Measurements from ENCODE around the gene CA10. TPM values are rescaled to one million over a fixed set of nuclear protein-coding genes. Genes with fewer than 3 reads are reported as not detected.

The CA10 gene
- total RNA-seq, 1 experiment from 2014 or later = not detected

DNA sequence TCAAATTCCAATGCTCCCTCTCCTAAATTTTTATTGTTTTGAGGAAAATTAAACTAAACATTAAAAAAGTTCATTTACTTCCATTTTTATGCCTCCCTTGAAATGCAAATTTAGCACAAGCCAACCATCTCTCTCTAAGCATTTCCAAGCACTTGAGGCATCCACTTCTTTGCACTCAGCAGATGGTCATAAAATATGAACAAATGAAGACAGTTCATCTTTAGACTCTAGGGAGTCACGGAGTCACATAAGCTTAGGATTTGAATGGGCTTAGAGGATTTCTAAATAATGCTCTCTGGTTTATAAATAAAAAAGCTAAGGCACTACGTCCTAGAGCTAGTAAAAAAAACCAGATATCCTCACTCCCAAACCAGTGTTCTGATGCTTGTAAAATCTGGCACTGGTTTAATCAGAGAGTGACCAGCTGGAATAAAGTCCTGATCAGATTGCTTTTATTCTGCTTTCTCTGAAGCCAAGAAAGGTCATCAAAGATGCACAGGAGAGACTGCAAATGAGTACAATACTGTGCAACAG is 204.2 kb downstream of the CA10 start:
- H3K36me3 ChIP-seq (ENCODE audit: insufficient read depth, low read length, poor library complexity, severe bottlenecking) = no peaks in the 10 kb centered on the region
- no peaks in the 10 kb centered on the region for H3K27me3 ChIP-seq (replicated peaks; ENCODE audit: insufficient read depth, low read depth, low read length, poor library complexity)
- intact Hi-C loops (cut with micrococcal nuclease; ENCODE audit: unreplicated experiment) = no loop called here
- H3K4me1 ChIP-seq (ENCODE audit: insufficient read depth, low read length, poor library complexity, severe bottlenecking) = no peaks in the 10 kb centered on the region
- no TSS peak for BruUV-seq (replicated peaks)
- no peaks in the 10 kb centered on the region for H3K9me3 ChIP-seq (ENCODE audit: low read depth, low read length, poor library complexity, severe bottlenecking)
- no peak for TF ChIP-seq EZH2 (IDR thresholded peaks at IDR 0.05; ENCODE audit: borderline replicate concordance, low read depth, low read length, poor library complexity, severe bottlenecking)
- TF ChIP-seq, protein P1, sequence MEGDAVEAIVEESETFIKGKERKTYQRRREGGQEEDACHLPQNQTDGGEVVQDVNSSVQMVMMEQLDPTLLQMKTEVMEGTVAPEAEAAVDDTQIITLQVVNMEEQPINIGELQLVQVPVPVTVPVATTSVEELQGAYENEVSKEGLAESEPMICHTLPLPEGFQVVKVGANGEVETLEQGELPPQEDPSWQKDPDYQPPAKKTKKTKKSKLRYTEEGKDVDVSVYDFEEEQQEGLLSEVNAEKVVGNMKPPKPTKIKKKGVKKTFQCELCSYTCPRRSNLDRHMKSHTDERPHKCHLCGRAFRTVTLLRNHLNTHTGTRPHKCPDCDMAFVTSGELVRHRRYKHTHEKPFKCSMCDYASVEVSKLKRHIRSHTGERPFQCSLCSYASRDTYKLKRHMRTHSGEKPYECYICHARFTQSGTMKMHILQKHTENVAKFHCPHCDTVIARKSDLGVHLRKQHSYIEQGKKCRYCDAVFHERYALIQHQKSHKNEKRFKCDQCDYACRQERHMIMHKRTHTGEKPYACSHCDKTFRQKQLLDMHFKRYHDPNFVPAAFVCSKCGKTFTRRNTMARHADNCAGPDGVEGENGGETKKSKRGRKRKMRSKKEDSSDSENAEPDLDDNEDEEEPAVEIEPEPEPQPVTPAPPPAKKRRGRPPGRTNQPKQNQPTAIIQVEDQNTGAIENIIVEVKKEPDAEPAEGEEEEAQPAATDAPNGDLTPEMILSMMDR (conservative IDR thresholded peaks at IDR 0.05; ENCODE audit: low read depth, low read length) = no peak
- POLR2A ChIA-PET (ENCODE audit: low non-redundant PET) = no interaction called here
- DNase-seq (ENCODE audit: low spot score) = no peak
- H3K27ac ChIP-seq (ENCODE audit: low read depth, low read length, poor library complexity, severe bottlenecking) = no peak overlapping the region
- CTCF ChIA-PET = no interaction called here
- no peak overlapping the region for H3K4me3 ChIP-seq (ENCODE audit: low read depth, low read length, poor library complexity, severe bottlenecking)

DNA sequence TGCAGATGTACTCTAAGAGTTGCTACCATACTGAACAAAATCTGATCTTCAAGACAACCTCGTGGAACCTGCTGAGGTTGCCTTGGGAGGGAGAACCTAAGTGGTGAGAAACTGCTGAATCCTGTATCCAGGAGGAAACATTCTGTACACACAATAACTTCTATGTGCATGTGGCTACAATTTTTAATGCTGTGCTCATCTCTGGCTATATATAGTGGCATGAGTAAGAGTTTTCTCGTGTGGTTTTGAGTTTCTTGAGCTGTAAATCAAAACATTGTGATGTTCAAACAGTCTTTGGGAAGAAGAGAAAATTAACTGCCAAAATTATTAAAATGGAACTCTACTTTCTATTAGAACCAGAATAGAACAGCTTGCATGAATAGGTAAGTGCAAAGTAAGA is 206.8 kb downstream of the CA10 start:
- H3K36me3 ChIP-seq (ENCODE audit: insufficient read depth, low read length, poor library complexity, severe bottlenecking) = no peaks in the 10 kb centered on the region
- no peaks in the 10 kb centered on the region for H3K9me3 ChIP-seq (ENCODE audit: low read depth, low read length, poor library complexity, severe bottlenecking)
- TF ChIP-seq, protein P1 (conservative IDR thresholded peaks at IDR 0.05; ENCODE audit: low read depth, low read length) = no peak
- no peak for TF ChIP-seq EZH2 (IDR thresholded peaks at IDR 0.05; ENCODE audit: borderline replicate concordance, low read depth, low read length, poor library complexity, severe bottlenecking)
- intact Hi-C loops (cut with micrococcal nuclease; ENCODE audit: unreplicated experiment) = no loop called here
- no peak for DNase-seq (ENCODE audit: low spot score)
- no peaks in the 10 kb centered on the region for H3K27me3 ChIP-seq (replicated peaks; ENCODE audit: insufficient read depth, low read depth, low read length, poor library complexity)
- POLR2A ChIA-PET (ENCODE audit: low non-redundant PET) = no interaction called here
- CTCF ChIA-PET = no interaction called here
- BruUV-seq (replicated peaks) = no TSS peak
- H3K4me3 ChIP-seq (ENCODE audit: low read depth, low read length, poor library complexity, severe bottlenecking) = no peak overlapping the region
- H3K27ac ChIP-seq (ENCODE audit: low read depth, low read length, poor library complexity, severe bottlenecking) = no peak overlapping the region
- no peaks in the 10 kb centered on the region for H3K4me1 ChIP-seq (ENCODE audit: insufficient read depth, low read length, poor library complexity, severe bottlenecking)

DNA sequence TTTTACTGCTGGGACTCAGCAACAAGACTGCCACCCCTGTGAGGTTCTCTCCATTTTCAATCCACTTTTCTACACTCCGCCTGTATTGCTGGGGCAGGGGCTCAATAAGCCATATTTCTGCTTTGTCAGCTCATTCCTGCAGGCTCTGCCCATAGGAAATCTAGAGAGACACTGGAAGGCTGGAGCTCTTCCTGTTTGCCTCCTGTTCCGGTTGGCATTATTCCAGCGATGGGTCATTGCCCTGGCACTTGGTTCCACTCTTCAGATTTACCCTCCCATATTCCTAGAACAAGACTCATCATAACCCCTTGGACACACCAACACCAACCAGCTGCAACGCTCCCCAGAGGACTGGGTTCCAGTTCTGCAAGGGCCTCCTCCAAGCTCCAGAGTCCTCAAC is 210.4 kb downstream of the CA10 start:
- no peak for TF ChIP-seq EZH2 (IDR thresholded peaks at IDR 0.05; ENCODE audit: borderline replicate concordance, low read depth, low read length, poor library complexity, severe bottlenecking)
- TF ChIP-seq, protein P1 (conservative IDR thresholded peaks at IDR 0.05; ENCODE audit: low read depth, low read length) = no peak
- POLR2A ChIA-PET (ENCODE audit: low non-redundant PET) = no interaction called here
- Histone ChIP-seq H3K9me3 (ENCODE audit: low read depth, low read length, poor library complexity, severe bottlenecking) (no peaks in the 10 kb centered on the region), H3K27me3 (replicated peaks; ENCODE audit: insufficient read depth, low read depth, low read length, poor library complexity) (no peaks in the 10 kb centered on the region), H3K27ac (ENCODE audit: low read depth, low read length, poor library complexity, severe bottlenecking) (no peak overlapping the region), H3K4me1 (ENCODE audit: insufficient read depth, low read length, poor library complexity, severe bottlenecking) (no peaks in the 10 kb centered on the region), H3K4me3 (ENCODE audit: low read depth, low read length, poor library complexity, severe bottlenecking) (no peak overlapping the region), H3K36me3 (ENCODE audit: insufficient read depth, low read length, poor library complexity, severe bottlenecking) (no peaks in the 10 kb centered on the region)
- DNase-seq (ENCODE audit: low spot score) = peak; percentile 0
- CTCF ChIA-PET = no interaction called here
- intact Hi-C loops (cut with micrococcal nuclease; ENCODE audit: unreplicated experiment) = no loop called here
- BruUV-seq (replicated peaks) = no TSS peak

Data from A673 (cell line).